Measurements from ENCODE around the gene PCDH19. TPM values are rescaled to one million over a fixed set of nuclear protein-coding genes. Genes with fewer than 3 reads are reported as not detected.

Gene PCDH19
- total RNA-seq, 1 experiment from 2014 or later, result 0.08 TPM

DNA sequence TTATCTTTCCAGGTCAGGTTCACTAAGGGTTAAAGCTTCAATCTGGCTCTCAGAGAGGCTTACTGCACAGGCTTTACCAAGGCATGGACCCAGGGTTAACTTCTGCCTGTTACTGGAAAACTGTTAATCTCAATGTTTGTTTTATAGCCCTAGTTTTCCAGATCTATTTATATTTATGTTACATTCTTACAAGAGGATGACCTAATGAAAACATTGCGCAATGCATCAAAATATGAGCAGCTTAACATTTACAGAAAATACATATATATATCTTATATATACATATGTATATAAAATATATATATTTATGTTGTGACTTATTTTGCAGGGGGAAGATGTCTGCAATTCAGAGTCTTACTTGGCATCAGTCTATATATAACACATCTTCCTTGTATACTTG, 112.3 kb downstream of the PCDH19 start:
- CTCF ChIA-PET, result no interaction called here
- Histone ChIP-seq H3K9me3 (ENCODE audit: control insufficient read depth, insufficient read depth, low read depth, low read length) (no peaks in the 10 kb centered on the region), H3K4me1 (ENCODE audit: control insufficient read depth, insufficient read depth, low read length) (no peaks in the 10 kb centered on the region), H3K27me3 (ENCODE audit: control insufficient read depth, insufficient read depth, low read length) (no peaks in the 10 kb centered on the region), H3K4me3 (ENCODE audit: low read depth in 2 of 2, low read length in 2 of 2) (no peak overlapping the region), H3K27ac (ENCODE audit: low read length) (no peak overlapping the region), H3K36me3 (ENCODE audit: control insufficient read depth, insufficient read depth, low read length) (no peaks in the 10 kb centered on the region)
- TF ChIP-seq POLR2AphosphoS5 (IDR thresholded peaks at IDR 0.05; ENCODE audit: low read depth, low read length) (no peak), TCF7L2 (IDR thresholded peaks at IDR 0.05; ENCODE audit: low read depth, low read length) (no peak), SIN3A (IDR thresholded peaks at IDR 0.05; ENCODE audit: borderline replicate concordance, insufficient read depth, low read depth, low read length) (no peak)
- TF ChIP-seq, protein P1, sequence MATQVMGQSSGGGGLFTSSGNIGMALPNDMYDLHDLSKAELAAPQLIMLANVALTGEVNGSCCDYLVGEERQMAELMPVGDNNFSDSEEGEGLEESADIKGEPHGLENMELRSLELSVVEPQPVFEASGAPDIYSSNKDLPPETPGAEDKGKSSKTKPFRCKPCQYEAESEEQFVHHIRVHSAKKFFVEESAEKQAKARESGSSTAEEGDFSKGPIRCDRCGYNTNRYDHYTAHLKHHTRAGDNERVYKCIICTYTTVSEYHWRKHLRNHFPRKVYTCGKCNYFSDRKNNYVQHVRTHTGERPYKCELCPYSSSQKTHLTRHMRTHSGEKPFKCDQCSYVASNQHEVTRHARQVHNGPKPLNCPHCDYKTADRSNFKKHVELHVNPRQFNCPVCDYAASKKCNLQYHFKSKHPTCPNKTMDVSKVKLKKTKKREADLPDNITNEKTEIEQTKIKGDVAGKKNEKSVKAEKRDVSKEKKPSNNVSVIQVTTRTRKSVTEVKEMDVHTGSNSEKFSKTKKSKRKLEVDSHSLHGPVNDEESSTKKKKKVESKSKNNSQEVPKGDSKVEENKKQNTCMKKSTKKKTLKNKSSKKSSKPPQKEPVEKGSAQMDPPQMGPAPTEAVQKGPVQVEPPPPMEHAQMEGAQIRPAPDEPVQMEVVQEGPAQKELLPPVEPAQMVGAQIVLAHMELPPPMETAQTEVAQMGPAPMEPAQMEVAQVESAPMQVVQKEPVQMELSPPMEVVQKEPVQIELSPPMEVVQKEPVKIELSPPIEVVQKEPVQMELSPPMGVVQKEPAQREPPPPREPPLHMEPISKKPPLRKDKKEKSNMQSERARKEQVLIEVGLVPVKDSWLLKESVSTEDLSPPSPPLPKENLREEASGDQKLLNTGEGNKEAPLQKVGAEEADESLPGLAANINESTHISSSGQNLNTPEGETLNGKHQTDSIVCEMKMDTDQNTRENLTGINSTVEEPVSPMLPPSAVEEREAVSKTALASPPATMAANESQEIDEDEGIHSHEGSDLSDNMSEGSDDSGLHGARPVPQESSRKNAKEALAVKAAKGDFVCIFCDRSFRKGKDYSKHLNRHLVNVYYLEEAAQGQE (IDR thresholded peaks at IDR 0.05; ENCODE audit: insufficient read depth in 1 of 2, low read depth in 2 of 2, low read length in 1 of 2), result no peak
- TF ChIP-seq, protein P2, sequence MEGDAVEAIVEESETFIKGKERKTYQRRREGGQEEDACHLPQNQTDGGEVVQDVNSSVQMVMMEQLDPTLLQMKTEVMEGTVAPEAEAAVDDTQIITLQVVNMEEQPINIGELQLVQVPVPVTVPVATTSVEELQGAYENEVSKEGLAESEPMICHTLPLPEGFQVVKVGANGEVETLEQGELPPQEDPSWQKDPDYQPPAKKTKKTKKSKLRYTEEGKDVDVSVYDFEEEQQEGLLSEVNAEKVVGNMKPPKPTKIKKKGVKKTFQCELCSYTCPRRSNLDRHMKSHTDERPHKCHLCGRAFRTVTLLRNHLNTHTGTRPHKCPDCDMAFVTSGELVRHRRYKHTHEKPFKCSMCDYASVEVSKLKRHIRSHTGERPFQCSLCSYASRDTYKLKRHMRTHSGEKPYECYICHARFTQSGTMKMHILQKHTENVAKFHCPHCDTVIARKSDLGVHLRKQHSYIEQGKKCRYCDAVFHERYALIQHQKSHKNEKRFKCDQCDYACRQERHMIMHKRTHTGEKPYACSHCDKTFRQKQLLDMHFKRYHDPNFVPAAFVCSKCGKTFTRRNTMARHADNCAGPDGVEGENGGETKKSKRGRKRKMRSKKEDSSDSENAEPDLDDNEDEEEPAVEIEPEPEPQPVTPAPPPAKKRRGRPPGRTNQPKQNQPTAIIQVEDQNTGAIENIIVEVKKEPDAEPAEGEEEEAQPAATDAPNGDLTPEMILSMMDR (IDR thresholded peaks at IDR 0.05), result no peak
- intact Hi-C loops (cut with micrococcal nuclease; ENCODE audit: unreplicated experiment) (no loop called here), in situ Hi-C loops (cut with HindIII; ENCODE audit: low pct_unique_long_range_greater_than_20kb, low sequenced_read_pairs) (no loop called here)
- no peak for ATAC-seq
- BruUV-seq (replicated peaks), result no TSS peak
- POLR2A ChIA-PET, result no interaction called here
- DNase-seq (ENCODE audit: low read depth, low spot score), result no peak

DNA sequence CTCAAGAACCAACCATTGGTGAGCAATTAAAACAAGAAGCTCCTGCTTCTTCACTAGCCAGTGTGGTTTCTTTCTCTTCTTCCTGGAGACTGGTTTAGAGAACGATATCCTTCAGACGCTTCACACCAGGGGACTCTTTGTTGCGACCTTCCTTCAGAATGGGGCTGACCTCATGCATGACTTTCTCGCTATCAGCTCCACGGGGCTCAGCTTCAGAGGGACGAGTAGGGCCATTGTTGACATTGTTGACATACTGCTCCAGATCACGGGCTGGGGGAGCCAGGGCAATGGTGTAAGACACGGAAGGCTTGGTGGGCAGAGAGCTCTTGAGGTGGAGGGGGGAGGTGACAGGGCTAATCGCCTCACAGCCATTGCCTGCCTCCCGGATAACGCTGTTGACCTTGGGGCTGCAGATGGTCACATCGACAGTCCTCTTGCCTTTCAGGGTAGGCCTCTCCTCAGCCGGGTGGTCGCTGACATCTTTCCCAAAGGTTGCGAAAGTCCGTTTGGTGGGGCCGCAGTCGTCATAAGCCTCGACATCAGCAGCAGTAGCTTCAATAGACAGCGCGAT, 113.8 kb downstream of the PCDH19 start:
- CTCF ChIA-PET, result no interaction called here
- BruUV-seq (replicated peaks), result no TSS peak
- H3K27me3 ChIP-seq (ENCODE audit: control insufficient read depth, insufficient read depth, low read length), result no peaks in the 10 kb centered on the region
- DNase-seq (ENCODE audit: low read depth, low spot score) (no peak), ATAC-seq (no peak)
- H3K4me3 ChIP-seq (ENCODE audit: low read depth in 2 of 2, low read length in 2 of 2), result no peak overlapping the region
- in situ Hi-C loops (cut with HindIII; ENCODE audit: low pct_unique_long_range_greater_than_20kb, low sequenced_read_pairs) (no loop called here), intact Hi-C loops (cut with micrococcal nuclease; ENCODE audit: unreplicated experiment) (no loop called here)
- H3K9me3 ChIP-seq (ENCODE audit: control insufficient read depth, insufficient read depth, low read depth, low read length), result no peaks in the 10 kb centered on the region
- POLR2A ChIA-PET, result no interaction called here
- no peak for TF ChIP-seq TCF7L2 (IDR thresholded peaks at IDR 0.05; ENCODE audit: low read depth, low read length)
- no peak for TF ChIP-seq SIN3A (IDR thresholded peaks at IDR 0.05; ENCODE audit: borderline replicate concordance, insufficient read depth, low read depth, low read length)
- TF ChIP-seq, protein P2 (IDR thresholded peaks at IDR 0.05), result no peak
- TF ChIP-seq, protein P1 (IDR thresholded peaks at IDR 0.05; ENCODE audit: insufficient read depth in 1 of 2, low read depth in 2 of 2, low read length in 1 of 2), result no peak
- no peak for TF ChIP-seq POLR2AphosphoS5 (IDR thresholded peaks at IDR 0.05; ENCODE audit: low read depth, low read length)
- H3K4me1 ChIP-seq (ENCODE audit: control insufficient read depth, insufficient read depth, low read length), result no peaks in the 10 kb centered on the region
- H3K36me3 ChIP-seq (ENCODE audit: control insufficient read depth, insufficient read depth, low read length), result no peaks in the 10 kb centered on the region
- H3K27ac ChIP-seq (ENCODE audit: low read length), result no peak overlapping the region

Measured in Panc1 (cell line).